Lung (tissue), 12 donors: ENCODE data around the gene DOCK11. TPM values are rescaled to one million over a fixed set of nuclear protein-coding genes. Genes with fewer than 3 reads are reported as not detected.

Experiments used
- ATAC-seq: fragments of 200-7000 bp; cut with Tn5 transposase; one replicate; pipeline ENCODE4 v1.9.1; 2020; ENCODE audit warnings: moderate number of reproducible peaks; ENCODE audit not compliant: insufficient read depth, low FRiP score
- DNase-seq, 3 donors: peaks; one replicate each; pipeline ENCODE4 v3.0.0-alpha.2; 2013 to 2017
- H3K27ac ChIP-seq, 2 donors: one replicate each; pipeline ENCODE4 v1.5.1; 2013; ENCODE audit warnings: mild to moderate bottlenecking in 2 of 2, moderate library complexity in 2 of 2, control low read depth in 1 of 2, inconsistent platforms in 1 of 2, low read depth in 1 of 2, low read length in 1 of 2
- H3K27me3 ChIP-seq, 3 donors: one replicate each; pipeline ENCODE4 v1.5.1; 2013; ENCODE audit warnings: low read length in 2 of 3; ENCODE audit not compliant: control insufficient read depth in 3 of 3, insufficient read depth in 3 of 3
- H3K36me3 ChIP-seq, 4 donors: one replicate each; pipeline ENCODE4 v1.5.1; 2013; ENCODE audit warnings: low read length in 4 of 4, mild to moderate bottlenecking in 1 of 4, moderate library complexity in 1 of 4; ENCODE audit not compliant: control insufficient read depth in 4 of 4, insufficient read depth in 4 of 4
- H3K4me1 ChIP-seq, 5 donors: one replicate each; pipeline ENCODE4 v1.5.1; 2013; ENCODE audit warnings: low read length in 5 of 5, mild to moderate bottlenecking in 2 of 5, moderate library complexity in 1 of 5; ENCODE audit not compliant: control insufficient read depth in 5 of 5, insufficient read depth in 5 of 5
- H3K4me3 ChIP-seq: one replicate; pipeline ENCODE4 v1.5.1; 2013; ENCODE audit warnings: mild to moderate bottlenecking, control low read depth, moderate library complexity
- H3K9ac ChIP-seq, 2 donors: one replicate each; pipeline ENCODE4 v1.5.1; 2013; ENCODE audit warnings: low read length in 2 of 2, control low read depth in 1 of 2; ENCODE audit not compliant: insufficient read depth in 1 of 2
- H3K9me3 ChIP-seq, 4 donors: one replicate each; pipeline ENCODE4 v1.5.1; 2013; ENCODE audit warnings: low read length in 3 of 4, mild to moderate bottlenecking in 1 of 4, moderate library complexity in 1 of 4; ENCODE audit not compliant: control insufficient read depth in 4 of 4, insufficient read depth in 3 of 4
- CTCF ChIP-seq: IDR thresholded peaks from 2 replicates; pipeline ENCODE4 v1.5.1; 2012; ENCODE audit warnings: mild to moderate bottlenecking; ENCODE audit errors: control extremely low read depth, extremely low read depth
- WGBS, 2 donors: extraction: QIAGEN DNeasy Blood & Tissue Kit; methylation state at CpG; one replicate each; pipeline ENCODE4 v1.1.7; 2013; 5-methylcytosine and 5-hydroxymethylcytosine counted together
- polyA plus RNA-seq, 2 donors: library from polyadenylated mRNA; stranded (reverse); fragments of 200-250 nt; gene quantifications; one replicate each; pipeline ENCODE4 v1.2.1, GENCODE V29; 2013
- total RNA-seq, 2 donors: library from RNA; depleted of rRNA in 1 of 2; stranded (reverse); fragments of >200 nt in 1 of 2; gene quantifications; one replicate each; pipeline ENCODE4 v1.2.1, GENCODE V29; 2014 to 2021
- donor health status: control.
- donor health status: control.
- donor health status: Bipolar disorder and iron deficiency.
- donor health status: healthy.
- donor health status: DM: yes; HTN: yes; CAD: no.

DOCK11 gene
- total and polyA plus RNA-seq, 4 donors: 16.0 to 32.0 (median 23.6) TPM

- Histone ChIP-seq H3K9ac (no peak overlapping the region), H3K4me1 (peaks cover 0 to 1% (median 0%) of the 10 kb centered on the region in 5 donors), H3K27me3 (no peaks in the 10 kb centered on the region), H3K4me3 (no peak overlapping the region), H3K9me3 (peaks cover 0 to 2% (median 0%) of the 10 kb centered on the region in 4 donors), H3K27ac (no peak overlapping the region), H3K36me3 (no peaks in the 10 kb centered on the region)
- no peak for TF ChIP-seq CTCF
- WGBS, 2 donors: 33 to 58% methylated on average over 3 of the region's 3 CpGs
- ATAC-seq (no peak), DNase-seq (no peak)
Measured at GRCh38 chrX:118521435-118521834, 25.8 kb downstream of the DOCK11 start.

GRCh38 chrX:118522230-118522926, 26.8 kb downstream of the DOCK11 start:
- Histone ChIP-seq H3K4me3 (no peak overlapping the region), H3K27me3 (no peaks in the 10 kb centered on the region), H3K27ac (no peak overlapping the region), H3K9me3 (peaks cover 0 to 2% (median 0%) of the 10 kb centered on the region in 4 donors), H3K4me1 (peaks cover 0 to 1% (median 0%) of the 10 kb centered on the region in 5 donors), H3K36me3 (no peaks in the 10 kb centered on the region), H3K9ac (no peak overlapping the region)
- 68 to 78% methylated on average over 3 of the region's 3 CpGs for WGBS, 2 donors
- no peak for TF ChIP-seq CTCF
- DNase-seq (no peak), ATAC-seq (no peak)

- WGBS, 2 donors: 69 to 80% methylated on average over 4 of the region's 4 CpGs
- Histone ChIP-seq H3K27ac (no peak overlapping the region), H3K9me3 (peaks cover 0 to 2% (median 0%) of the 10 kb centered on the region in 4 donors), H3K27me3 (no peaks in the 10 kb centered on the region), H3K4me1 (peaks cover 0 to 1% (median 0%) of the 10 kb centered on the region in 5 donors), H3K4me3 (no peak overlapping the region), H3K36me3 (no peaks in the 10 kb centered on the region), H3K9ac (no peak overlapping the region)
- no peak for TF ChIP-seq CTCF
- ATAC-seq: no peak
- DNase-seq: no peak
Measured at GRCh38 chrX:118523920-118524319, 28.3 kb downstream of the DOCK11 start.

GRCh38 chrX:118524344-118524743, 28.7 kb downstream of the DOCK11 start:
- H3K27ac ChIP-seq: no peak overlapping the region
- H3K9me3 ChIP-seq: peaks cover 0 to 2% (median 0%) of the 10 kb centered on the region in 4 donors
- ATAC-seq (no peak), DNase-seq (no peak)
- H3K9ac ChIP-seq: no peak overlapping the region
- 48 to 54% methylated on average over 3 of the region's 3 CpGs for WGBS, 2 donors
- TF ChIP-seq CTCF: no peak
- H3K27me3 ChIP-seq: no peaks in the 10 kb centered on the region
- H3K4me3 ChIP-seq: no peak overlapping the region
- H3K36me3 ChIP-seq: no peaks in the 10 kb centered on the region
- peaks cover 0 to 1% (median 0%) of the 10 kb centered on the region in 5 donors for H3K4me1 ChIP-seq
